RCC 7860 (cell line): ENCODE data around the gene MAML2.

ENCODE experiments used
- DNase-seq: peaks from one replicate; pipeline ENCODE4 v3.0.0-alpha.2; 2015; ENCODE audit warnings: low spot score
- FAIRE-seq: peaks from 2 replicates; lab custom pipeline; 2012; peaks lifted over from hg19 to GRCh38; lab: Jason Lieb, UNC

MAML2 gene

GRCh38 chr11:96162816-96163499 is 180.0 kb downstream of the MAML2 start:
- DNase-seq: no peak
- no peak for FAIRE-seq

- FAIRE-seq (no peak), DNase-seq (no peak)
Observed at GRCh38 chr11:96161307-96162089, 181.5 kb downstream of the MAML2 start.

- FAIRE-seq: no peak
Observed at GRCh38 chr11:96160732-96161306, 182.2 kb downstream of the MAML2 start.

GRCh38 chr11:96159968-96160367 is 183.0 kb downstream of the MAML2 start:
- no peak for FAIRE-seq
- no peak for DNase-seq

More at GRCh38 chr11:96160732-96161306, 182.2 kb downstream of the MAML2 start:
- DNase-seq: no peak

DNA sequence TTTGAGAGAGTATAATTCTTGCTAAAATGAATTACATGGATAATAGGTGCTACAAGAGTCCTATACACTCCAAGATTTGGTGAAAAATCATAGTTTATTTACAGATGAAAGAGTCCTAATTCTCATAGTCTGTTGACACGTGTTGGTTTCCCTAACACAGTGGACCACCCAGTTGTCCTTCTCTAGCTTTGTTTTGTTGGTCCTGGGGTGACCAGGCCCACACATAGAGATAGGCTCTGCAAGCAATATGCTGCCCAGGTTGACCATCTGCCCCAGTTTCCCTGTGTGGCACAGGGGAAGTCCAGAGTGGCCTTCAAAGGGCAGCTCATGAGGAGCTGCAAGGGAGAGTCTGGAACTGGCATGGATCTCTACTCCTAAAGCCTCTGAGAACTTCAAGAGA is 184.9 kb downstream of the MAML2 start:
- FAIRE-seq: no peak
- no peak for DNase-seq

DNA sequence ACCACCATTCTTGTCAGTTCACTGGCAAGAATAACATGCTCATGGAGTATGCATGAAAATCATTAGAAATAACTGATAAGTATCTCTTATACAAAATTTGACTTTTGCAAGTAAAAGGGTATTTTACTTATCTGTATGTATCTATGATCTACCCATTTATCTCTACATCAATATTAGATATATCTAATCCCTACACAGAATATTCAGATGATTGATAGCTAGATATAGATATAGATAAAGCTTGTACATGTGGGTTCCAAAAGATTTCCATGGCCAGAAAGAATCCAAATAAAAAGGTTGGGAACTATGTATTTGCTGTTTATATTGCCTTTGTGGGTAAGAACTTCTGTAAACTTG is 185.5 kb downstream of the MAML2 start:
- FAIRE-seq (no peak), DNase-seq (no peak)

- FAIRE-seq: no peak
- no peak for DNase-seq
Observed at GRCh38 chr11:96156379-96156722, 186.6 kb downstream of the MAML2 start.

GRCh38 chr11:96155627-96156378 is 187.2 kb downstream of the MAML2 start:
- peak; percentile 99 for DNase-seq

GRCh38 chr11:96154802-96155520 is 188.0 kb downstream of the MAML2 start:
- peak; percentile 56 for DNase-seq
- FAIRE-seq: no peak

More at GRCh38 chr11:96155627-96156378, 187.2 kb downstream of the MAML2 start:
- peak; percentile 93 for FAIRE-seq

GRCh38 chr11:96152623-96153022 is 190.4 kb downstream of the MAML2 start:
- DNase-seq: no peak
- FAIRE-seq: no peak

- no peak for FAIRE-seq
- no peak for DNase-seq
Observed at GRCh38 chr11:96151501-96151900, 191.5 kb downstream of the MAML2 start.

GRCh38 chr11:96150609-96151008 is 192.4 kb downstream of the MAML2 start:
- no peak for FAIRE-seq
- DNase-seq: no peak

DNA sequence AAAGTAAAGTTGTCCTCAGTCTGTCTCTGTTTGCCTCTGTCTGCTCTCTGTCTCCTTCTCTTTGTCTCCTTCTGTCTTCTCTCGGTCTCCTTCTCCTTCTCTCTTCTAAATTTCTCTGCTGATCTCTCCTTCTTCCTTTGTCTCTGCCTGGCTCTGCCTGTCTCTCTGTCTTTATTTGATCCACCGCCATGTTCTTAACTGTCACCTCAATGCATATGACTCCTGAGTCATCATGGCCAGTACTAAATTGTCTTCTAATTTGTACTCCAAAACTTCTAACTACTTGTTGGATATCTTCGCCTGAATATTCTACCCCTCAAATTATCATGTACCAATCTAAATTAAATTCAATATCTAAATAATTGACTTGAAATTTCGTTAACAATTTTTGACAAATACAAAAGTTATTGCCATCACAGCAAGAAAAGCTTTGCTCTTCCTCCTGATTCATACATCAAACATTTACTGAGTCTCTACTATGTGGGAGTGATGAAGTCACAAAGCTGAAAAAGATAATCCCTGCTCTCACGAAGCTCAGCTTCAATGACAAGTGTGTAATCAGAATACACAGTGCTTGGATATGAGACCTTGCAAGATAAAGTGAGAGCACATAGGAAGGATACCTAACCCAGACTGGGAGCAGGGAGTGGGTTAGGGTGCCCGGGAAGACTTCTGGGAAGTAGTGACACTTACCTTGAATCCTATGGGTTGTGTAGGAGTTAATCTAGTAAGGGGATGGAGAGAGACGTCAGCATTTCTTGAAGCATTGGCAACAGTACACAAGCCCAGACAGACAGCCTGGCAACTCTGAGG is 193.0 kb downstream of the MAML2 start:
- DNase-seq: peak; percentile 92
- peak; percentile 87 for FAIRE-seq

DNA sequence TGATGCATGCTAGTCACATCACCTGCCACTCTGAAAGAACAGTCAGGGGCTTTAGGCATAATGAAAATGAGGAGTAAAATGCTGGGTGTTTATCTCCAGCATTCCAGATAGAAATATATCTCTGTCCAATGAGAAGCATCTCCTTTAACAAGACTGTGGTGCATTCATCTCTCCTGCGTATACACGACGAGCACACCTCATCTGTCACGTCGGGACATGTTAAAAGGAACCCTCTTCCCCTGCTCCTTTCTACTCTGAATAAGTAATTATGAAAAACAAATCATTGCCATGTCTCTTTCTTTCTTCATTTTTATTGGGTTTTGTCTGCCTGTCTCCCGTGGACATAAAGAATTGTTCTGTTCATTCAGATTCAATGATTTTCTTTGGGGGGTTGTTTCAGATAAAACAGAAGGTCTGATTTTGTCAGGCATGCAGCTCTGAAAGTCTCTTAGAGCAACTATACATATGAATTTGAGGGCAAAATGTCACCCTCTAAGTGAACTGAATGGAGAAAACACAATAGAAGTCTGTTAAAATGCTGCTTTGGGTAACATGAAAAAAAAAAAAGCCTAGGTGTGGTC is 195.0 kb downstream of the MAML2 start:
- DNase-seq (no peak), FAIRE-seq (no peak)

GRCh38 chr11:96147186-96147585 is 195.8 kb downstream of the MAML2 start:
- FAIRE-seq (no peak), DNase-seq (no peak)

DNA sequence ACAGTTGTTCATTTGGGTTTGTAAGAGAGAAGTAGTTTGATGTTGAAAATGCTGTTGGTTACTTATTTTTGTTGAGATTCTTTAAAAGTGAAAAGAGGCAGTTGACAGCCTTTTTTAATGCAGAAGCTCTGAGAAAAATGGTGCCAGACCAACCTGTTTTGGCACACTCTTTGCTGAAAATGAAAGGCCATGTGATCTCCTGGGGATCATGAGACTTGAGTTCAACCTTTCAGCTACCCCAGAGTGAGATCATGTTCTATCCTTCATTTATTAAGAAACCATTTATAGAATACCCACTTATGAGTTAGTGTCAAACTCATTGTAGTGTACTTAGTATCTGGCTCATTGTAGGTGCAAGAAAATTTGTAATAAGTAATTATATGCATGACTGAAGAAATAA is 196.2 kb downstream of the MAML2 start:
- no peak for DNase-seq
- no peak for FAIRE-seq

- no peak for DNase-seq
- no peak for FAIRE-seq
Observed at GRCh38 chr11:96145163-96145585, 197.8 kb downstream of the MAML2 start.

- DNase-seq: no peak
Observed at GRCh38 chr11:96144553-96144952, 198.4 kb downstream of the MAML2 start.

GRCh38 chr11:96143041-96143521 is 199.9 kb downstream of the MAML2 start:
- DNase-seq (no peak), FAIRE-seq (no peak)

More at GRCh38 chr11:96144553-96144952, 198.4 kb downstream of the MAML2 start:
- no peak for FAIRE-seq
